ENCODE data around the gene SYCP2.

DNA sequence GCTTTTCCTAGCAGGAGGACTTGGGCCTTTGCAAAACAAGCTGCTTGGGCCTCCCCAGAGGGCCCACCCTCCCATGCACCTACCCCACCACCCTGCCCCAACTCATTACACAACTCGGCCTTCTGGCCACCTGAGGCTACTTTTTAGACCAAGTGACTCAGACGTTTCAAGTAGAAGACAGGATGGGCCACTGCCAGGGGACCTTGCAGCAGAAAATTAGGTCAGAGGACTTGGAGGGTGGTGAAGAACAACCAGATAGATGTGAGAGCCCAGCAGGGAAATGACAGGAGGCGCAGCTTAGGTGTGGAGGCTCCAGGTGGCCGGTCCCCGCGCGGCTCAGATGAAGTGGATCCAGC lies 5.2 kb upstream of the SYCP2 start:
- TF ChIP-seq, protein P1, sequence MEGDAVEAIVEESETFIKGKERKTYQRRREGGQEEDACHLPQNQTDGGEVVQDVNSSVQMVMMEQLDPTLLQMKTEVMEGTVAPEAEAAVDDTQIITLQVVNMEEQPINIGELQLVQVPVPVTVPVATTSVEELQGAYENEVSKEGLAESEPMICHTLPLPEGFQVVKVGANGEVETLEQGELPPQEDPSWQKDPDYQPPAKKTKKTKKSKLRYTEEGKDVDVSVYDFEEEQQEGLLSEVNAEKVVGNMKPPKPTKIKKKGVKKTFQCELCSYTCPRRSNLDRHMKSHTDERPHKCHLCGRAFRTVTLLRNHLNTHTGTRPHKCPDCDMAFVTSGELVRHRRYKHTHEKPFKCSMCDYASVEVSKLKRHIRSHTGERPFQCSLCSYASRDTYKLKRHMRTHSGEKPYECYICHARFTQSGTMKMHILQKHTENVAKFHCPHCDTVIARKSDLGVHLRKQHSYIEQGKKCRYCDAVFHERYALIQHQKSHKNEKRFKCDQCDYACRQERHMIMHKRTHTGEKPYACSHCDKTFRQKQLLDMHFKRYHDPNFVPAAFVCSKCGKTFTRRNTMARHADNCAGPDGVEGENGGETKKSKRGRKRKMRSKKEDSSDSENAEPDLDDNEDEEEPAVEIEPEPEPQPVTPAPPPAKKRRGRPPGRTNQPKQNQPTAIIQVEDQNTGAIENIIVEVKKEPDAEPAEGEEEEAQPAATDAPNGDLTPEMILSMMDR (IDR thresholded peaks at IDR 0.05): no peak
- no peak for TF ChIP-seq POLR2A (IDR thresholded peaks at IDR 0.05)

Measured in sigmoid colon (tissue), 3 donors.